ENCODE data around the gene TMUB1. TPM values are rescaled to one million over a fixed set of nuclear protein-coding genes. Genes with fewer than 3 reads are reported as not detected.

The TMUB1 gene
- total RNA-seq, 1 donor from 2014 or later: 35.5 TPM

Other genes starting within 250 kb of the TMUB1 start
- 0.27 TPM for gene AOC1, start 231.0 kb downstream of the TMUB1 start, total RNA-seq
- gene KCNH2, start 105.2 kb downstream of the TMUB1 start, total RNA-seq: 97.3 TPM
- 19.4 TPM for gene NOS3, start 92.5 kb downstream of the TMUB1 start, total RNA-seq
- not detected for gene ATG9B, start 59.0 kb downstream of the TMUB1 start, total RNA-seq
- 24.5 TPM for gene ABCB8, start 55.0 kb downstream of the TMUB1 start, total RNA-seq
- 5.5 TPM for gene ASIC3, start 35.0 kb downstream of the TMUB1 start, total RNA-seq
- gene CDK5, start 25.6 kb downstream of the TMUB1 start, total RNA-seq: 6.7 TPM
- 61.2 TPM for gene SLC4A2, start 23.9 kb downstream of the TMUB1 start, total RNA-seq
- 79.2 TPM for gene FASTK, start 2.7 kb downstream of the TMUB1 start, total RNA-seq
- 57.4 TPM for gene AGAP3, start 3.0 kb upstream of the TMUB1 start, total RNA-seq
- gene GBX1, start 84.2 kb upstream of the TMUB1 start, total RNA-seq: 2.4 TPM
- gene ASB10, start 103.8 kb upstream of the TMUB1 start, total RNA-seq: 41.4 TPM
- not detected for gene H2BK1, start 127.0 kb upstream of the TMUB1 start, total RNA-seq
- gene ABCF2, start 143.7 kb upstream of the TMUB1 start, total RNA-seq: 24.5 TPM
- 11.6 TPM for gene CHPF2, start 149.0 kb upstream of the TMUB1 start, total RNA-seq
- 110 TPM for gene SMARCD3, start 165.2 kb upstream of the TMUB1 start, total RNA-seq